ENCODE data around the gene LTBR.

DNA sequence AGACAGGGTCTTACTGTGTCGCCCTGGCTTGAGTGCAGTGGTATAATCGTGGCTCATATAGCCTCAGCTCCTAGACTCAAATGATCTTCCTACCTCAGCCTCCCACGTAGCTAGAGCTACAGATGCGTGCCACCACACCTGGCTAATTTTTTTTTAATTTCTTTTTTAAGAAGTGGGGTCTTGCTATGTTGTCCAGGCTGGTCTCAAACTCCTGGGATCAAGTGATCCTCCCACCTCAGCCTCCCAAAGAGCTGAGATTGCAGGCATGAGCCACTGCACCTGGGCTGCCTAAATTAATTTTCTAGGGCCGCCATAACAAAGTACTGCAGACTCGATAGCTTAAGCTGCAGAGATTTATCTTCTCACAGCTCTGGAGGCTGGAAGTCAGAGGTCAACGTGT is 9.1 kb downstream of the LTBR start:
- TF ChIP-seq, protein P1, sequence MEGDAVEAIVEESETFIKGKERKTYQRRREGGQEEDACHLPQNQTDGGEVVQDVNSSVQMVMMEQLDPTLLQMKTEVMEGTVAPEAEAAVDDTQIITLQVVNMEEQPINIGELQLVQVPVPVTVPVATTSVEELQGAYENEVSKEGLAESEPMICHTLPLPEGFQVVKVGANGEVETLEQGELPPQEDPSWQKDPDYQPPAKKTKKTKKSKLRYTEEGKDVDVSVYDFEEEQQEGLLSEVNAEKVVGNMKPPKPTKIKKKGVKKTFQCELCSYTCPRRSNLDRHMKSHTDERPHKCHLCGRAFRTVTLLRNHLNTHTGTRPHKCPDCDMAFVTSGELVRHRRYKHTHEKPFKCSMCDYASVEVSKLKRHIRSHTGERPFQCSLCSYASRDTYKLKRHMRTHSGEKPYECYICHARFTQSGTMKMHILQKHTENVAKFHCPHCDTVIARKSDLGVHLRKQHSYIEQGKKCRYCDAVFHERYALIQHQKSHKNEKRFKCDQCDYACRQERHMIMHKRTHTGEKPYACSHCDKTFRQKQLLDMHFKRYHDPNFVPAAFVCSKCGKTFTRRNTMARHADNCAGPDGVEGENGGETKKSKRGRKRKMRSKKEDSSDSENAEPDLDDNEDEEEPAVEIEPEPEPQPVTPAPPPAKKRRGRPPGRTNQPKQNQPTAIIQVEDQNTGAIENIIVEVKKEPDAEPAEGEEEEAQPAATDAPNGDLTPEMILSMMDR (IDR thresholded peaks at IDR 0.05; ENCODE audit: insufficient read depth, low read depth, low read length), result no peak
- TF ChIP-seq EZH2 (IDR thresholded peaks at IDR 0.05; ENCODE audit: insufficient read depth, low read length), result no peak
